IMR-90 (cell line): ENCODE results near the gene SCCPDH.

ENCODE experiments used
- BHLHE40 ChIP-seq: fragments of 150-350 bp; IDR thresholded peaks from 2 replicates; pipeline ENCODE4 v1.6.1; 2016; ENCODE audit warnings: mild to moderate bottlenecking, low read depth, low read length
- CEBPB ChIP-seq: IDR thresholded peaks from 2 replicates; pipeline ENCODE4 v1.6.1; 2012; ENCODE audit warnings: low read depth, low read length, improper control_type of control experiment
- MAZ ChIP-seq: IDR thresholded peaks from 2 replicates; pipeline ENCODE4 v1.6.1; 2012; ENCODE audit warnings: low read depth, mild to moderate bottlenecking, low read length, improper control_type of control experiment, moderate library complexity, borderline replicate concordance
- MXI1 ChIP-seq: IDR thresholded peaks from 2 replicates; pipeline ENCODE4 v1.6.1; 2012; ENCODE audit warnings: low read depth, mild to moderate bottlenecking, low read length, moderate library complexity, borderline replicate concordance
- NFE2L2 ChIP-seq: fragments of 150-350 bp; IDR thresholded peaks from 2 replicates; pipeline ENCODE4 v1.6.1; 2016; ENCODE audit warnings: low read depth, mild to moderate bottlenecking, low read length
- POLR2A ChIP-seq: IDR thresholded peaks from 2 replicates; pipeline ENCODE4 v1.6.1; 2012; ENCODE audit warnings: mild to moderate bottlenecking, low read depth, low read length
- RAD21 ChIP-seq: IDR thresholded peaks from 2 replicates; pipeline ENCODE4 v1.6.1; 2012; ENCODE audit warnings: low read length, improper control_type of control experiment
- RCOR1 ChIP-seq: IDR thresholded peaks from 2 replicates; pipeline ENCODE4 v1.6.1; 2012; ENCODE audit warnings: mild to moderate bottlenecking, low read length, improper control_type of control experiment; ENCODE audit not compliant: insufficient replicate concordance
- SMC3 ChIP-seq: fragments of 150-350 bp; IDR thresholded peaks from 2 replicates; pipeline ENCODE4 v1.6.1; 2016; ENCODE audit warnings: low read depth, mild to moderate bottlenecking, antibody characterized with exemption, low read length, moderate library complexity
- TF ChIP-seq, protein P1 (sequence below): fragments of 150-350 bp; IDR thresholded peaks from 2 replicates; pipeline ENCODE4 v1.6.1; 2017; ENCODE audit warnings: mild to moderate bottlenecking, antibody characterized with exemption, low read length, low read depth
- TF ChIP-seq, protein P2 (sequence below): conservative IDR thresholded peaks from 2 replicates; pipeline ENCODE4 v1.5.1; 2012; ENCODE audit warnings: mild to moderate bottlenecking, low read depth, low read length, improper control_type of control experiment

DNA sequence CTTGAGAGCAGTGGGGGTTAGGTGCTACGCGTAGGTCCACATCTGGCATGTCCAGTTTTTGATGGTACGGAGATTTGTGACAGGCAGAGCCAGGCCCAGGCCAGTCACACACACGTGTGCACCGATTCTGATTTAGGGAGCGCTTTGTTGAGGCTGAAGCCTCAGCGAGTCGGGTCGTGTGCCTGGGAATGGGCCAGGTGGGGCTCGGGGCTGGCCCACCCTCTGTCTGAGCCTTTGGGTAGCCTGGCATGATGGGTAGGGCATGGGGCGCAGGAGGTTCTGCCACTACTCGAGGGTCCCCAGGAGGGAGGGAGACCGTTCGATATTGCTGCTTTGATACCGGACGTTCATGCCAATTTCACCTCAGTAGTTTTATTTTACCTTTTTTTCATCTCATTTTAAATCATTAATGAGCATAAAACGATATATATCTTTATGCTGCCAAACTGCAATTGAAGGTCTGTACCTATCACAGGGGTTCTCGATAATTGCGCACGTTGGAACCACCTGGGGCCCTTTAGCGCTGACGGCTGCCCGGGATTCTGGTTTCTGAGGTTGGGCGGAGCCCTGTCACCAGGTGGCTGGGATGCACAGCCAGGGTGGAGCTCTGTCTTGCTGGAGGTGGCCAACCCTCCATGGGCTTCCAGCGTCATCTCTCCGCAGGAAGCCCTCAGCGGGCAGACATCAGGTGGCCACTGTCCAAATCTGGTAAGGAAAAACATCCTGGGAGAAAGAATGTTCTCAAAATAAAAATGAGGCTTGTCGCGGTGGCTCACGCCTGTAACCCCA lies 71.9 kb downstream of the SCCPDH start:
- TF ChIP-seq, protein P1, sequence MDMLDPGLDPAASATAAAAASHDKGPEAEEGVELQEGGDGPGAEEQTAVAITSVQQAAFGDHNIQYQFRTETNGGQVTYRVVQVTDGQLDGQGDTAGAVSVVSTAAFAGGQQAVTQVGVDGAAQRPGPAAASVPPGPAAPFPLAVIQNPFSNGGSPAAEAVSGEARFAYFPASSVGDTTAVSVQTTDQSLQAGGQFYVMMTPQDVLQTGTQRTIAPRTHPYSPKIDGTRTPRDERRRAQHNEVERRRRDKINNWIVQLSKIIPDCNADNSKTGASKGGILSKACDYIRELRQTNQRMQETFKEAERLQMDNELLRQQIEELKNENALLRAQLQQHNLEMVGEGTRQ = no peak
- TF ChIP-seq, protein P2, sequence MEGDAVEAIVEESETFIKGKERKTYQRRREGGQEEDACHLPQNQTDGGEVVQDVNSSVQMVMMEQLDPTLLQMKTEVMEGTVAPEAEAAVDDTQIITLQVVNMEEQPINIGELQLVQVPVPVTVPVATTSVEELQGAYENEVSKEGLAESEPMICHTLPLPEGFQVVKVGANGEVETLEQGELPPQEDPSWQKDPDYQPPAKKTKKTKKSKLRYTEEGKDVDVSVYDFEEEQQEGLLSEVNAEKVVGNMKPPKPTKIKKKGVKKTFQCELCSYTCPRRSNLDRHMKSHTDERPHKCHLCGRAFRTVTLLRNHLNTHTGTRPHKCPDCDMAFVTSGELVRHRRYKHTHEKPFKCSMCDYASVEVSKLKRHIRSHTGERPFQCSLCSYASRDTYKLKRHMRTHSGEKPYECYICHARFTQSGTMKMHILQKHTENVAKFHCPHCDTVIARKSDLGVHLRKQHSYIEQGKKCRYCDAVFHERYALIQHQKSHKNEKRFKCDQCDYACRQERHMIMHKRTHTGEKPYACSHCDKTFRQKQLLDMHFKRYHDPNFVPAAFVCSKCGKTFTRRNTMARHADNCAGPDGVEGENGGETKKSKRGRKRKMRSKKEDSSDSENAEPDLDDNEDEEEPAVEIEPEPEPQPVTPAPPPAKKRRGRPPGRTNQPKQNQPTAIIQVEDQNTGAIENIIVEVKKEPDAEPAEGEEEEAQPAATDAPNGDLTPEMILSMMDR = no peak
- TF ChIP-seq MAZ = no peak
- no peak for TF ChIP-seq POLR2A
- no peak for TF ChIP-seq MXI1
- no peak for TF ChIP-seq BHLHE40
- TF ChIP-seq SMC3 = no peak
- no peak for TF ChIP-seq NFE2L2
- TF ChIP-seq CEBPB = no peak
- no peak for TF ChIP-seq RCOR1
- TF ChIP-seq RAD21 = no peak
